SW480 (cell line): ENCODE measurements around the gene RPH3AL.
"Not testable (repeated sequence)": the region's sequence is repeated elsewhere in the genome, so short reads cannot be mapped to it uniquely, and the experiment has no call there.

Experiments used
- DNase-seq: peaks from one replicate; pipeline ENCODE4 v3.0.0-alpha.2; 2016; ENCODE audit warnings: low spot score

RPH3AL gene

GRCh38 chr17:178292-179065 is 174.1 kb downstream of the RPH3AL start:
- DNase-seq, result no peak

- DNase-seq, result no peak
These were observed 174.8 kb downstream of the RPH3AL start for GRCh38 chr17:177762-178161.

DNA sequence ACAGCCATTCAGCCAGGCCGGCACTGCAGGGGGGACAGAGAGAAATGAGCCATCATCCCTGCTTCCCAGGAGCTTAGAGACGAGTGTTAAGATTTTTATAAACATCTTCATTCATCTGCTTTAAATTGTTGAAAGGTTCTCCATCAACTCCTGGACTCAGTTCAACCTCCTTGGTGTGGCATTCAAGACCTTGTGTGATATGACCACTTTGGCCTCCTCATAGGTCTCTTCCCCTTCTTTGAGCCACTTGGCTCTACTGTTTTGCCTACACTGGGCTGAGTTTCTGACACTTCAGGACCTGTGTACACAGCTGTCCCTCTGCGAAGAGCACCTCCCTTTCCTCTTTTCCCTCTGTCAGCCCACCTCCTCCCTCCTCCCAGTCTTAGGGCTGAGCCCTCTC is 175.5 kb downstream of the RPH3AL start:
- no peak for DNase-seq

GRCh38 chr17:173166-173911 is 179.3 kb downstream of the RPH3AL start:
- DNase-seq, result no peak

- no peak for DNase-seq
These were observed 180.2 kb downstream of the RPH3AL start for GRCh38 chr17:172401-172800.

DNA sequence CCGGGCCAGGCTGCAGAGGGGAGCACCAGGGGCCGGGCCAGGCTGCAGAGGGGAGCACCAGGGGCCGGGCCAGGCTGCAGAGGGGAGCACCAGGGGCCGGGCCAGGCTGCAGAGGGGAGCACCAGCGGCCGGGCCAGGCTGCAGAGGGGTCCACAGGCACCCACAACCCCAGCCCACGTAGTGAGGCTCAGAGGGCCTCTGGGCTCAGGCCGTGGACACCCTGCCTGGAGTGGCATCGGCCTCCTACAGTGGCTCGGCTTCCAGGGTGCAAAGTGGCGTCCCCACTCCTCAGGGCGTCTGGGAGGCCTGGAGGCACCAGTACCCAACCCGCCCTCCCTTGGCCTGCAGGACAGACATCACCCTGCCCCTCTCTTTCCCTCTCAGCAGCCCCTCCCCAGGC is 180.7 kb downstream of the RPH3AL start:
- no peak for DNase-seq

- DNase-seq, result no peak
These were observed 182.4 kb downstream of the RPH3AL start for GRCh38 chr17:170130-170670.

DNA sequence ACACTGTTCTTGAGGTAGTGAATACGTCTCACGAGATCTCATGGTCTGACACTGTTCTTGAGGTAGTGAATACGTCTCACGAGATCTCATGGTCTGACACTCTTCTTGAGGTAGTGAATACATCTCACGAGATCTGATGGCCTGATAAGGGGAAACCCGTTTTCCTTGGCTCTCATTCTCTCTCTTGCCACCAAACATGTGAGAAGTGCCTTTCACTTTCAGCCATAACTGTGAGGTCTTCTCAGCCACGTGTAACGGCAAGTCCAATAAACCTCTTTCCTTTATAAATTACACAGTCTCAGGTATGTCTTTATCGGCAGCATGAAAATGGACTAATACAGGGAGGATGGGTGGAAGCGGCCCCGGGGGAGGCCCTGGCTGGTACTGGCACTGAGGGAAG is 184.0 kb downstream of the RPH3AL start:
- not testable (repeated sequence) for DNase-seq

DNA sequence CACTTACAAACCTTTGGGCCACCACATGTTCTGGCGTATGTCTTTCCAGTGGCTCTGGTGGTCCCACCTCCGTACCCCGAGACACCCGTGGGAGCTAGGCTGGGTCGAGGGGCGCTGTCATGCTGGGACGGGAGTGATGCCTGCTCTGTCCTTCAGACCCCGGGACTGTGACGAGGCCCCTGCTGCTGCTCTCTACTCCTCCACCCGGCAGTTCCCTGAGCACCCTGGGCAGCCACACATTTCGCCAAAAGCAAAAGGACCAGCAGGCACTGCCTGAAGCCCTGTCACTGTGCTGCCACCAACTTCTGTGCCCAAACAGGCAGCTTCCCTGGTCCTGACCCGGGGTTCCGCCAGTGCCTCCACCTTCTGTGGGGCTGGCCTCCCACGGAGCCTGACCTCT is 186.7 kb downstream of the RPH3AL start:
- no peak for DNase-seq

GRCh38 chr17:164303-165235 is 188.0 kb downstream of the RPH3AL start:
- peak; percentile 34 for DNase-seq

DNA sequence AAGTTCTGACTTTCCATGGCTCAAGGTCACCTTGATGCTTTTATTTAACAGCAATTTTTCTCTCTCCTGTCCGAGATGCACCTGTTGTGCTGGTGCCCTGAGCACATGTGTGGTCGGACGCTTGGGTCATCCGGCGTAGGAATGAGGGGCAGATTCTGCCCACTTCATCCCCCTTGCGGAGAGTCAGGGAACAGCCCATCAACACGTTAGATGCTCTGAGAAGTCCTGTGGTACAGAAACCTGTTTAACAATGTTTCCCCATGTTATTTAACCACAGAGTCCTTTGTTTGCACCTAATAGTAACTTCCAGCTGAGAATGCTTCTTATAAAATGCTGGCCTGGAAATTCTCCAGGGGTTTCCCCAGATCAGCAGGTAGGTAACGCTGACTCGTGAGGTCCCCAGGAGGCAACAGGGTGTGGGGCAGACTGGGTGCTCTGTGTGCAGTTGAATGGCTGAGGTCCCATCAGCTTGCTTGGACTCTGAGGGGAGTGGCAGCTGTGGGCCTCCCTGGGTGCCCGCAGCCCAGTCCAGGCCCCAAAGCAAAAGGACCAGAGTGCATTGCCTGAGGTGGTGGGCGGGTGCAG is 189.0 kb downstream of the RPH3AL start:
- no peak for DNase-seq

DNA sequence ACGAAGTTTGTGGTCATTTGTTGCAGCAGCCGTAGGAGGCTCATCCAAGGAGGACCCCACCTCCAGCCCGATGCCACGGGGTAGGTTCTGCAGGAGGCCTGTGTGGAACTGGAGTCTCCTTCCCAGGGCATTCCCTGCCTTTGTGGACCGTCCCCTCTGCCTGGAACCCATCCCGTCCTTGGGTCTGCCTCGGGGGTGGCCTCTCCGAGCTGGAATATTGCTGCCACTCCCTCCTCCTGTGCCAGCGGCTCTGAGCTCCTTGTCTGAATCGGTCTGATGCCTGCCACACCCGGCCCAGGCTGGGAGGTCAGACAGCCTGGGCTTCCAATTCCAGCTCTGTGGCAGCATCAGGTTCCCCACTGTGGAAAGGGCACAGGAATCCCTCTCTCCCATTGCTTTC is 189.9 kb downstream of the RPH3AL start:
- DNase-seq, result no peak
